HG03354 (cell line): ENCODE measurements around the gene DGKE.
A peak's percentile ranks its signal among the peaks of the same experiment; 100 is the strongest.

ENCODE experiments used
- ATAC-seq: cut with Tn5 transposase; IDR thresholded peaks from one replicate; pipeline ENCODE4 v1.9.1; 2021; ENCODE audit warnings: mild to moderate bottlenecking; ENCODE audit not compliant: unreplicated experiment, poor library complexity, severe bottlenecking

Gene DGKE

GRCh38 chr17:56833809-56834379 is at the start of gene DGKE, which contains the start of gene C17orf67:
TSS of gene DGKE (plus strand) at chr17:56834151. CDS start at chr17:56834796, 645 bp downstream.
TSS of gene C17orf67 (minus strand) at chr17:56833920. CDS start at chr17:56815810, 18,110 bp downstream.
- peak; percentile 70 for ATAC-seq

GRCh38 chr17:56785405-56785804 is 48.5 kb upstream of the DGKE start:
- no peak for ATAC-seq

GRCh38 chr17:56785997-56786680 is 47.8 kb upstream of the DGKE start:
- no peak for ATAC-seq

- ATAC-seq: peak; percentile 84
Measured at GRCh38 chr17:56786989-56787482, 46.9 kb upstream of the DGKE start.

- no peak for ATAC-seq
Measured at GRCh38 chr17:56792267-56792666, 41.7 kb upstream of the DGKE start.

- no peak for ATAC-seq
Measured at GRCh38 chr17:56793531-56793930, 40.4 kb upstream of the DGKE start.

GRCh38 chr17:56793957-56794356 is 40.0 kb upstream of the DGKE start:
- no peak for ATAC-seq

GRCh38 chr17:56795221-56795865 is 38.6 kb upstream of the DGKE start:
- ATAC-seq: no peak

- no peak for ATAC-seq
Measured at GRCh38 chr17:56796536-56796935, 37.4 kb upstream of the DGKE start.

GRCh38 chr17:56798916-56799315 is 35.0 kb upstream of the DGKE start:
- no peak for ATAC-seq

- ATAC-seq: no peak
Measured at GRCh38 chr17:56801459-56802178, 32.3 kb upstream of the DGKE start.

- ATAC-seq: no peak
Measured at GRCh38 chr17:56803071-56803470, 30.9 kb upstream of the DGKE start.

GRCh38 chr17:56804454-56804853 is 29.5 kb upstream of the DGKE start:
- ATAC-seq: no peak

GRCh38 chr17:56806949-56807348 is 27.0 kb upstream of the DGKE start:
- no peak for ATAC-seq

GRCh38 chr17:56807723-56808122 is 26.2 kb upstream of the DGKE start:
- no peak for ATAC-seq

- no peak for ATAC-seq
Measured at GRCh38 chr17:56808503-56808902, 25.4 kb upstream of the DGKE start.

GRCh38 chr17:56809106-56809819 is 24.7 kb upstream of the DGKE start:
- ATAC-seq: no peak

- ATAC-seq: no peak
Measured at GRCh38 chr17:56809820-56810179, 24.2 kb upstream of the DGKE start.

GRCh38 chr17:56810343-56810742 is 23.6 kb upstream of the DGKE start:
- ATAC-seq: no peak
